Urothelium cell line (cell line): Measurements from ENCODE around the gene AGAP1.

Experiments used
- DNase-seq: peaks from one replicate; pipeline ENCODE4 v3.0.0; 2011; ENCODE audit warnings: low spot score, mixed read lengths
- FAIRE-seq: peaks from 2 replicates; lab custom pipeline; 2011; peaks lifted over from hg19 to GRCh38; lab: Jason Lieb, UNC

Gene AGAP1

DNA sequence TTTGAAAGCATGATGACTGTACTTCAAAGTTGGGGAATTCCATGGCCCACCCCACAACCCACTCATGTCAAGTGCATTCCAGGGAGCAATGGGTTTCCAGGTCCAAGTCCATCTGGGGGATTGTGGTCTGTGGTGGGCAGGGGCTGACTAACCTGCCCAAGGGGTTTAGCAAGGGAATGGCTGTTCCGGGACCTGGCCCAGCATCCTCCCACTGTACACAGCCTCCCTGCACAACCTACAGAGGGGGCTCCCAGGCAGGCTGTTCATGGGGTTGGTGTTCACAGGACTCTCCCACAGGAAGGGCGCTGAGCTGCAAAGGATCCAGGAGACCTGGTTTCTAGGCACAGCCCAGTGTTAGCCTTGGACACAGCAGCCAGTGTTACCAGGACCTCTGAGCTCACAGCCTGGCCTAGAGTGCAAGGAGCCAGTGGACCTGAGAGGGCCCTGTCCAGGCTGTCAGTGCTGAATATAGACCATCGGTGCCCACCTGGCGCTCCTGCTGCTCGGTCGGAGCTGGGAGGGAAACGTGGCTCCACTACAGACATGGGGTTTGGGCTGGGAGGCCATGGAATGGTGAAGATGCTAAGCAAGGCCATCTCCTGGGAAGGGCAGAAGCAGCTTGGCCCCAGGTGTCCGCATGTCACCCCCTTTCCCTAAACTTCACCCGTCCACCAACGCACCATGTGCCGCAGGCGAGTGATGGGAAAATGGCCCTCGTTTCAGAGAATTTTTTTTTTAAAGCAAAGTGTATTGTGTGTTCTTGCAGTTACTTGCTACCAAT lies 357.1 kb downstream of the AGAP1 start:
- DNase-seq (no peak), FAIRE-seq (no peak)

DNA sequence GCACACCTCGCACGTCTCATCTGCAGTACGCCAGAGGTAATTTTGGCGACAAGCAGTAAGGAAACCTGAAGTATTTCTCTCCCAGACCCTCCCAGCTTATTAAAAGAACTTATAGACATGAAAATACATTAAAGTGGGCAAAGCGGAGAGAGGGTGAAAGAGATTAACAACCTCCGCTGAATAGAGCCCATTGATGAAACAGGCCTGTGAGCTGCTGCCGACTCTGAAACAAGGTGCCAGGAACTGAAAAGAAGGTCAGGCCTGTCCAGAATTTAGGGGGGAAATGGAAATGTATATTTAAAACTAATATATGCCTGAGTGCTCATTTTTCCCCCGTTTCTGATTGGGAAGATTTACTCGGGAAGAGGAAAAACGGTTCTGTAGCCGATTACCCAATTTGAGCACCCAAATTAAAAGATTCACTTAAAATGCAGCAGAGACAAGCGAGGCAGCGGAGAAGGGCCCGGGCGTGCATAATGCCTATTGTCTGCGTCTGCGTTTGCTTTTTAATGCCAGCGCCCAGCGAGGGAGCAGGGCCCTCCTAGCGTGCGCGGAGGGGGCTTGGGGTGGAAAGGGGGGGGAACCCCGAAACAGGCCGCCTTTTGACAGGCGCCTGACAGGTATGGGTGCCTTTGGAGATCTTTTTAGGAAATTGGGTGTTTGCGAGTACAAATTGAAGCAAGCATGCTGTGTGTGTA lies 358.1 kb downstream of the AGAP1 start:
- FAIRE-seq (no peak), DNase-seq (no peak)

DNA sequence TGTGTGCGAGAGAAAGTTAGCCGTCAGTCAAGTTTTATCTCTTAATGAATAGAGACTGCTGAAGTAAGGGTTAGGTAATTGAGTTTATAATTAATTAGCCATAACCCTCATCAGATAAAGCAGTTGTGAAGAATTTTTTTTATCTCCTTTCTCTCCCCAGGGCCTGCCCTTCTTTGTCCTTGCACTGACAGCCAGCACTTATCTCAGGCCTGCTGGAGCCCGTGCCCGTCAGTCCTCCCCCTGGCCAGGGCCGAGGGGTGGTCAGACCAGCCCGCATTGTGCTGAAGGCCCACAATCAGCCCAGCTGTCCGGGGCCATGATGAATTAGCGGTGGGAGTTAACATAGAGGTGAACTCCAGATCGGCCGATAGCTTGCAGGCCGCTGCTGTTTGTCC lies 358.7 kb downstream of the AGAP1 start:
- FAIRE-seq (no peak), DNase-seq (no peak)

- FAIRE-seq = no peak
Measured at GRCh38 chr2:235854276-235854675, 360.4 kb downstream of the AGAP1 start.

DNA sequence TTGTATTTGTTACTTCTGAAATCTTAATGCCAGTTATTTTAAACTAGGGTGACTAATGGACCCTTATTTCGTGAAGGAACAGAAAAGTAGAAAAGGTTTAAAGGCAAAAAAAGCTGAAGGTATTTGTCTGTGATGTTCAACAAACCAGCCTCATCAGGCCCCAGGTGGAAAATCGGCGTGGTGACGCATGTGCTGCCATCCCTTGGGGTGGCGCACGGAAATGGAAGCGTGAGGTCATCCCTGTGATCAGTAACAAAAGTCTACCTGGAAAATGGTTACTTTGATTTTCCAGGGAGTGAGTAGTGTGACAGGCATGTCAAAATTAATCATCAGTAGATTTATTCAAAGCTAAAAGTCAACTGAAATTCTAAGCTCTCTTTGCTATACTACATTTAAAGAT lies 361.2 kb downstream of the AGAP1 start:
- no peak for FAIRE-seq
- no peak for DNase-seq

More at GRCh38 chr2:235854276-235854675, 360.4 kb downstream of the AGAP1 start:
- DNase-seq = no peak

DNA sequence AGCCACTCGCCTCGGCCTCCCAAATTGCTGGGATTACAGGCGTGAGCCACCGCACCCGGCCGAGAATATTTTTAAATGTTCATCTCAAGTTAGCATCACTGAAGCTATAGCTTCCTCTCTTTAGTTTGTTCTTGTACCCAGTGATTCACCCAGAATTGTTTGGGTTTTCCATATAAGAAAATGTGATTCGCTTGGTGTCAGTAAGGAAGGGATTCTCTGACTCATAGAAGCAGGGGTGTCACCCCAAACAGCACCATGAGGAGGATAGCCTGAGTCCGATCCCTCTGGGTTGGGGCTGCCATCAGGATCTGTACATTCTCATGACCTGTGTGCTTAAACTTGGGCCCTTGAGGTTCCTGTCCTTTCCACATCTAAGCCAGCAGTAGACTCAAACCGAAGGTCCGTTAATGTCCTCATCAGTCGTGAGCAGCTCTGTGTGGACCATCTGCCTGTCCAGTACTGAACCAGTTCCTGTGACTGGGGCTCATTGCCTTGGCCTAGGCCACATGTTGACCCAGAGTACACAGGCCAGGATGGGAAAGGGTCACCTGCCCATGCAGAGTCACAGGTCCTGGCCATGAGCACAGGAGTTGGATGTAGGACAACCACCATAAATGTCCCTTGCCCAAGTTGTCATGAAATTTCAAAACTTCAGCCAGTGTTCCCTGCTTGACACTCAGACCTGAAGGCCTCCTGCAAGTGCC lies 362.5 kb downstream of the AGAP1 start:
- FAIRE-seq (no peak), DNase-seq (no peak)

GRCh38 chr2:235857598-235857997 lies 363.8 kb downstream of the AGAP1 start:
- DNase-seq (no peak), FAIRE-seq (no peak)

GRCh38 chr2:235858881-235859280 lies 365.0 kb downstream of the AGAP1 start:
- no peak for DNase-seq
- no peak for FAIRE-seq

DNA sequence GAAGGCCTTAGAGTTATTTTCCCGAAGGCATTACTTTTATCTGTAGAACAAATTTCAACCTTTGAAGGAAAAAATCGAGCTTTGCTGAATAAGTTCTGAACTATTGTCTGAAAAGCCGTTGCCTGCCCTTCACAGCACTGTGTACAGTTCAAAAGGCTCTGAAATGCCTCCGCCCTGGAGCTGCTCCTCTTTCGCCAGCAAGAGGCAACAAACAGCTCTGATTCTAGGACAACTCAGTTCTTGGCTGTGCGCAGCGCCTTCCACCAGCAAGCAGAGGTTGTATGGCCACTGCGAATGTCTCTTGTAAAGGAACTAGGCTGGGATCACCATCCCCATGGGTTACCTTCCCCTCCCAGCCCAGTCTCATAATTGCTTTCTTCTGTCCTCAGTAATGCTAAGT lies 365.8 kb downstream of the AGAP1 start:
- DNase-seq (no peak), FAIRE-seq (no peak)

- no peak for DNase-seq
- no peak for FAIRE-seq
Measured at GRCh38 chr2:235860111-235860510, 366.3 kb downstream of the AGAP1 start.

DNA sequence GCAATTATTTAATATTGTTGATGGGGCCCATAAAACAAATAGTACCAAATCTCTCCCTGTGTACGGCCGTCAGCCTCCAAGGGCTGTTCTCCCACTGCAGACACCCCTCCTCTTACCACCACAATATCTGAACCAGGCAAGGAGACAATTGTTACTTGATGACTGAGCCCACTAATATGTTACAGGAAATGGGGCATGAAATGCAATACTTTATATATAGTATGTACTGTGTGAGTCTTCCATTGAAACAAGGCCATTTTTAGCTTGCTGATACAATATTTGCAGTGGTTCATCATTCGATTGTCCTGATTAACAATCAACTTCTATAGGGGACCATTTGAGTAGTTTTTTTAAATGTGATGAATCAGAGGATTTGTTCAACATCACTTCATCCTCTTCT lies 367.0 kb downstream of the AGAP1 start:
- no peak for FAIRE-seq

DNA sequence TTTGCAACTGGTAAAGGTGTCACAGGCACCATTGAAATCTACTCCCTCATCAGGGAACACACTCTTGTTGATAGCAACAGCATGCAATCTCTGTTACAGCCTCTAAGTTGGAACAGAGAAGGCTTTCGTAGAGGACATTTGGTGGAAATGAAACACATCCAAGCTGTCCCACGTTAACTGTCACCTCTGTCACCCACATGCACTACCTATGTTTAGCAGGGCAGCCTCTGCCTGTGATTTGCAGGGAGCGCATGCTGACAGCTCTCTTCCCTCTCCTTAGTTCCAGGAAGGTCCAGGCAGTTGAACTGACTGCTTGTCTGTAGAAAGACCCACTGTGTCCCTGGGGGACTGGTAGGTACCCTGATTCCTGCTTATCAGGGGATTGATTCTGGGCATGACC lies 367.5 kb downstream of the AGAP1 start:
- no peak for FAIRE-seq
- DNase-seq = no peak

More for the DNA sequence above, 367.0 kb downstream of the AGAP1 start:
- no peak for DNase-seq

DNA sequence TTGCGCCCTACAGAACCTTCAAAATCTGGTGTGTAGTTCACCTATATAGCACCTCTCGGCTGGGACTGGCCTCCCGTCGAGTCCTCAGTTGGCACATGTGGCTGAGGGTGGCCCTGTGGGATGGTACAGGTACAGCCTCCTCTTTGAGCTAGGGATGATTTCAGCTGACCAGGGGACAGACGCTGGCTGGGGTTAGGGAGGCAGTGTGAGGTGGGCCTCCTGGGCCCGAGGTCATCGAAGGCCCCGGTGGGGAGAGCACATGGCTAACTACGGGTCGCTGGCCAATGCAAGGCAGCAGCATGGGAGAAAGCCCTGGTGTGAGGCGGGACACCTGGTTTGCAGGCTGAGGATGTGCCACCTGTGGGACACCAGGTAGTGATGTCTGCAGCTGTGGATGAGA lies 369.6 kb downstream of the AGAP1 start:
- FAIRE-seq (no peak), DNase-seq (no peak)

DNA sequence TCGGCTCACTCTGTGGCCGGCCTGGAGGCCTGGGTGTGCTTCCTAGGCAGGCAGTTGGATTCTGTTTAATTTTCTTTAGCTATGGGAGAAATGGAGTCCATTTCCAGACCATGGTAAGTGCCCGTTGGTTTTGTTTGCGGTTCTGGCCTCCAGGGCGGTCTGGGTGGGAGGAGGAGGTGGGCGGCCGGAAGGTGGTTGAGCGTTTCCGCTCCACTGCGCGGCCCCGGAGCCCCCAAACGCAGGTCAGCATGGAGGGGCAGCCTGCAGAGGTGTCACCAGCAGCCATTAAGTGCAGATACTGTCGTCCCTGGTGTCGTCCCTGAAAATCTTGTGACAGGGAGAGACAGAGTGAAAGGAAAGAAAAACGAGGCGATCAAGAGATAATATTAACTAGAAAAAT lies 370.5 kb downstream of the AGAP1 start:
- FAIRE-seq = no peak
- no peak for DNase-seq

DNA sequence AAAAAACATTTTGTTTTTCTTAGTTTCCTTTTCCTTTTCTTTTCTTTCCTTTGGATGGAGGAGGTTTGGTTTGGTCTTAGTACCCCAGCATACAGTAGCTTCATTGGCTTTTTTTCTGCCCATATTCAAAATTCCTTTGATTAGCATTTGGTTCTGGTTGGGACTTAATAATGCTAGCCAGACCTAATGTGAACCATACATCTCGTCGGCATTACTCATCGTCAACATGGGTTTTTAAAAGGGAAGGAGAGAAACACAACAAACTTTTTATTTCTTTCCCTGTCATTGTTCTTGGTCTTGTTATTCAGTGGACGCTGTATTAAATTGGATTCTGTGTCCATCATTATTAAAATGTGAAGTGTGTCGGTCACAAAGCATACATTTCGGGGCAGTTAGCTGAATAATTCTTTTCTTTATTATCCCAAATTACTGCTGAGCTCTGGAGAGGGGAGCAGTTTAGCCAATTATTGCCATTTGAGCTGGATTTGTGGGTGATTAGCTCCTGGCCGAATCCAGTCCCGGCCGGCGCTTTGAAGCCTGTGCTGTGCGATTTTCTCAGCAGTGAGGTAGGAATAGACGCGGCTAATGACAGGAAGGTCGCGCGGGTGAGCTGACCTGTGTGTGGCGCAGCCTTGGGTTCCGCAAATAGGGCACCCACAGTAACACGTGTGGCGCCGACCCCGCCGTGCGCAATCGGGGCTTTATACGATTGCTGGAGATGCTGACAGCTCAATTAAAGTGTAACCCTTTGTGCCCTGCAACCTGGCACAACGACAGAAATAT lies 371.1 kb downstream of the AGAP1 start:
- DNase-seq (no peak), FAIRE-seq (no peak)

GRCh38 chr2:235866373-235866772 lies 372.5 kb downstream of the AGAP1 start:
- FAIRE-seq (no peak), DNase-seq (no peak)

DNA sequence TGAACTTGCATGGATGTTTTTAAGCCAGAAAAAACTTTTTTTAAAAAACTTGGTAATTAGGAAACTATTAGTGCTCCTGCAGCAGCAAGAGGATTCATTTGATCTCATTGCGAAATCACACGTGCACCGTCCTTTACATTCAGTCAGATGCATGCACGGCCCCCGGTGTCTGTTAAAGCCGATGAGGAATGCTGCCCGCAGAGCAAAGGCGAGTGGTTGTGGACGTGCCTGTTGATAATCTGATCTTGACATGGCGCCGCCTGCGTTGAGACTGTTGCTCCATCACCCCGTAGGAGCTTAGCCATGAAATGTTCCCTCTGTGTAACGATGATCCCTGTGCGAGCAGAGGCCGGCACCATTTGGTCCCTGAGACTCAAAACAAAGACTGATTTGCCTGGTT lies 374.4 kb downstream of the AGAP1 start:
- FAIRE-seq (no peak), DNase-seq (no peak)

DNA sequence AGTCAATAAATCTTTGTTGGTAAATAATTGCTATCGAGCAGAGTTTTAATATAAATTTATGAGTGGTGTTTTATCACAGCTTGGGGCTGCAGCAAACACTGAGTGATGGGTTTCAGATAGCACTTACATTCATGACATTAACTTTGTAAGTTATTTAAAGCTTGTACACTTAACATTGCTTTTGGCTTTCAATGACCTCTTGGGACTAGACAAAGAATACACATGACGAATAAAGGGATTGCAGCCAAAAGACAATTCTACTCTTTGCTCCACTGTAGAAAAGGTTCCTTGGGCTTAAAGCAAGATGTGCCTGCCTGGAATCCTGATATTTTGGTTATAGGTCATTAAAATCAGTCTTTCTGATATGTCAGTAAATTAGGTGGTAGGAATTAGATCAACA lies 374.8 kb downstream of the AGAP1 start:
- FAIRE-seq (no peak), DNase-seq (no peak)

DNA sequence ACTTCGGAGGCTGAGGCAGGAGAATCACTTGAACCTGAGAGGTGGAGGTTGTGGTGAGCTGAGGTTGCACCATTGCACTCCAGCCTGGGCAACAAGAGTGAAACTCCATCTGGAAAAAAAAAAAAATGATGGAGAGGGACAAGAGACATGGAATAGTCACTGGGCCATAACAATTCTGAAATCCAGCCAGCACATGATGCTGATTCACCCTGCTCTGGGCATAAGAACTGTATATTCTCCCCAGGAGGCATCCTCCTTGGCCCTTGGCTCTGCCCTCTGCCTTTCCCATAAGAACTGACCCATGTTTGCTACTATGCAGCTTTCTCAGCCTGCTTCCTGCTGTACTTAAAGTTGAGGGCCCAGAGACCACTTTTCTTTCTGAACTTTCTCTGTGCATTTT lies 376.7 kb downstream of the AGAP1 start:
- no peak for DNase-seq
- no peak for FAIRE-seq

GRCh38 chr2:235876099-235876679 lies 382.3 kb downstream of the AGAP1 start:
- no peak for FAIRE-seq

More at GRCh38 chr2:235876099-235876679, 382.3 kb downstream of the AGAP1 start:
- DNase-seq = no peak
